MM.1S (cell line): ENCODE results near the gene TRIM45.

Source experiments
- CTCF ChIP-seq: fragments of 300-600 bp; sonication (generic); IDR thresholded peaks from 2 replicates; pipeline ENCODE4 v1.5.1; 2016; ENCODE audit warnings: antibody characterized with exemption, low read length, mixed read lengths
- EZH2 ChIP-seq: fragments of 300-600 bp; sonication (generic); optimal IDR thresholded peaks from 2 replicates; pipeline ENCODE3; 2017; ENCODE audit warnings: low read depth, mild to moderate bottlenecking, antibody characterized with exemption, low read length, mixed read lengths
- EZH2phosphoT487 ChIP-seq: fragments of 300-600 bp; sonication (generic); IDR thresholded peaks from 2 replicates; pipeline ENCODE4 v1.6.1; 2018; ENCODE audit warnings: antibody characterized with exemption, low read length

DNA sequence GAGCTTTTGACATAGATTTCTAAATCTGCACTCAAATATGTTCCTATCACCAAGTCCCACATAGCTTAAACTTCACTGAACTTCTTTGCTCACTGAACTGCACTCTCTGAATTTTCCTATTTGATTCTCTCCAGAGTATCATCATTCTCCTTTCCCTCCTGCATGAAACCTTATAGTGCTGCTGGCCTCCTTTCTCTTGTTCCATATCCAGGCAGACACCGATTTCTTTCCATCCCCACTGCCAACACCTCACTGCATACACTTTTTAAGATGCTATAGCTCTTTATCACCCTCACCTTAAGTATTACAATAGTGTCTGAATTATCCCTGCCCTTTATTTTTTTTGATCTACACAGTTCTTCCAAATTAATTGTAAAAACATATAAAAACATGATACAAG, 3.1 kb upstream of the TRIM45 start:
- TF ChIP-seq CTCF, result no peak
- no peak for TF ChIP-seq EZH2
- TF ChIP-seq EZH2phosphoT487, result no peak
